Urinary bladder (tissue), 4 donors: ENCODE data around the gene TCTN3. TPM values are rescaled to one million over a fixed set of nuclear protein-coding genes. Genes with fewer than 3 reads are reported as not detected.
"Not testable (repeated sequence)": the region's sequence is repeated elsewhere in the genome, so short reads cannot be mapped to it uniquely, and the experiment has no call there.

Experiments used
- DNase-seq: peaks from one replicate; pipeline ENCODE4 v3.0.0-alpha.2; 2015; ENCODE audit errors: extremely low spot score
- H3K27ac ChIP-seq: one replicate; pipeline ENCODE4 v1.5.1; 2013; ENCODE audit warnings: low read depth, mild to moderate bottlenecking, moderate library complexity
- H3K36me3 ChIP-seq: one replicate; pipeline ENCODE4 v1.6.1; 2013; ENCODE audit warnings: mild to moderate bottlenecking, moderate library complexity; ENCODE audit not compliant: insufficient read depth
- H3K4me1 ChIP-seq: one replicate; pipeline ENCODE4 v1.6.1; 2013; ENCODE audit warnings: mild to moderate bottlenecking, moderate library complexity; ENCODE audit not compliant: insufficient read depth
- H3K4me3 ChIP-seq: one replicate; pipeline ENCODE4 v1.5.1; 2013; ENCODE audit warnings: low read depth, low read length
- WGBS: extraction: QIAGEN DNeasy Blood & Tissue Kit; methylation state at CpG from one replicate; pipeline ENCODE4 v1.1.7; 2013; 5-methylcytosine and 5-hydroxymethylcytosine counted together
- polyA plus RNA-seq: library from polyadenylated mRNA; stranded (reverse); fragments of 200-250 nt; gene quantifications from one replicate; pipeline ENCODE4 v1.2.3, GENCODE V29; 2013
- total RNA-seq: library from RNA; depleted of rRNA; stranded (reverse); fragments of >200 nt; gene quantifications from one replicate; pipeline ENCODE4 v1.2.3, GENCODE V29; 2014
- donor health status: healthy with polysubstance abuse.
- donor health status: healthy.

The TCTN3 gene
- total and polyA plus RNA-seq, 2 donors, result 27.5 to 32.1 TPM

GRCh38 chr10:95637911-95638310 lies 55.8 kb downstream of the TCTN3 start:
- Histone ChIP-seq H3K4me1 (no peaks in the 10 kb centered on the region), H3K36me3 (peaks cover 5% of the 10 kb centered on the region), H3K4me3 (no peak overlapping the region), H3K27ac (no peak overlapping the region)
- 87% methylated on average over 4 of the region's 4 CpGs for WGBS
- no peak for DNase-seq

- no peak overlapping the region for H3K4me3 ChIP-seq
- no peak overlapping the region for H3K27ac ChIP-seq
- no peaks in the 10 kb centered on the region for H3K4me1 ChIP-seq
- DNase-seq, result no peak
- peaks cover 3% of the 10 kb centered on the region for H3K36me3 ChIP-seq
- WGBS, result 96% methylated on average over 10 of the region's 10 CpGs
These were observed 56.6 kb downstream of the TCTN3 start for GRCh38 chr10:95637140-95637539.

GRCh38 chr10:95635319-95635733 lies 58.4 kb downstream of the TCTN3 start:
- Histone ChIP-seq H3K27ac (no peak overlapping the region), H3K36me3 (peaks cover 2% of the 10 kb centered on the region), H3K4me3 (no peak overlapping the region), H3K4me1 (no peaks in the 10 kb centered on the region)
- whole genome bisulfite sequencing, result 89% methylated on average over 2 of the region's 2 CpGs
- DNase-seq, result no peak

GRCh38 chr10:95628786-95629185 lies 64.9 kb downstream of the TCTN3 start:
- WGBS, result 92% methylated on average over 1 of the region's 1 CpG
- H3K27ac ChIP-seq, result no peak overlapping the region
- H3K36me3 ChIP-seq, result peaks cover 2% of the 10 kb centered on the region
- DNase-seq, result no peak
- no peak overlapping the region for H3K4me3 ChIP-seq
- no peaks in the 10 kb centered on the region for H3K4me1 ChIP-seq

- WGBS, result 92% methylated on average over 4 of the region's 4 CpGs
- Histone ChIP-seq H3K4me1 (no peaks in the 10 kb centered on the region), H3K4me3 (no peak overlapping the region), H3K27ac (no peak overlapping the region), H3K36me3 (peaks cover 2% of the 10 kb centered on the region)
- DNase-seq, result no peak
These were observed 67.2 kb downstream of the TCTN3 start for GRCh38 chr10:95626500-95626899.

GRCh38 chr10:95620415-95620814 lies 73.3 kb downstream of the TCTN3 start:
- not testable (repeated sequence) for H3K4me1 ChIP-seq, H3K4me3 ChIP-seq, DNase-seq, H3K27ac ChIP-seq, H3K36me3 ChIP-seq
- WGBS, result 91% methylated on average over 5 of the region's 5 CpGs

- Histone ChIP-seq H3K4me3 (no peak overlapping the region), H3K4me1 (no peaks in the 10 kb centered on the region), H3K36me3 (peaks cover 5% of the 10 kb centered on the region), H3K27ac (no peak overlapping the region)
- no peak for DNase-seq
- 76% methylated on average over 4 of the region's 4 CpGs for WGBS
These were observed 75.6 kb downstream of the TCTN3 start for GRCh38 chr10:95618101-95618500.

- no peak overlapping the region for H3K27ac ChIP-seq
- WGBS, result 85% methylated on average over 4 of the region's 4 CpGs
- H3K4me1 ChIP-seq, result no peaks in the 10 kb centered on the region
- H3K4me3 ChIP-seq, result no peak overlapping the region
- H3K36me3 ChIP-seq, result peaks cover 5% of the 10 kb centered on the region
- no peak for DNase-seq
These were observed 77.3 kb downstream of the TCTN3 start for GRCh38 chr10:95616446-95616845.

Other genes starting within 250 kb of the TCTN3 start
- gene SORBS1, start 132.6 kb downstream of the TCTN3 start, total RNA-seq, result 297 TPM
- 697 TPM for gene SORBS1, start 132.6 kb downstream of the TCTN3 start, polyA plus RNA-seq
- 82.7 TPM for gene ALDH18A1, start 37.2 kb downstream of the TCTN3 start, total RNA-seq
- gene ALDH18A1, start 37.2 kb downstream of the TCTN3 start, polyA plus RNA-seq, result 17.5 TPM
- 85.3 TPM for gene ENTPD1, start 62.2 kb upstream of the TCTN3 start, total RNA-seq
- gene ENTPD1, start 62.2 kb upstream of the TCTN3 start, polyA plus RNA-seq, result 53.8 TPM
- gene CC2D2B, start 214.0 kb upstream of the TCTN3 start, total RNA-seq, result 13.1 TPM
- 0.75 TPM for gene CC2D2B, start 214.0 kb upstream of the TCTN3 start, polyA plus RNA-seq